Transverse colon (tissue), 4 donors: Measurements from ENCODE around the gene MGMT. TPM values are rescaled to one million over a fixed set of nuclear protein-coding genes. Genes with fewer than 3 reads are reported as not detected.

Experiments
- DNase-seq: peaks from one replicate; pipeline ENCODE4 v3.0.0-alpha.2; 2019
- H3K27ac ChIP-seq, 4 donors: fragments of 200-600 bp; sonication (generic); 2 replicates each; pipeline ENCODE4 v1.5.1; 2016 to 2018; ENCODE audit warnings: inconsistent platforms in 4 of 4
- H3K27me3 ChIP-seq: fragments of 200-600 bp; sonication (generic); 2 replicates; pipeline ENCODE4 v1.5.1; 2017; ENCODE audit warnings: inconsistent platforms
- H3K36me3 ChIP-seq, 4 donors: fragments of 200-600 bp; sonication (generic); 2 replicates each; pipeline ENCODE4 v1.5.1; 2017 to 2019; ENCODE audit warnings: inconsistent platforms in 4 of 4
- H3K4me1 ChIP-seq, 4 donors: fragments of 200-600 bp; sonication (generic); 2 replicates each; pipeline ENCODE4 v1.5.1; 2017 to 2020; ENCODE audit warnings: inconsistent platforms in 4 of 4
- H3K4me3 ChIP-seq, 4 donors: fragments of 200-600 bp; sonication (generic); 1 replicate in 1 of 4; 2 replicates in 3 of 4; pipeline versions ENCODE4 v1.5.1 to v1.6.1; 2017 to 2019; ENCODE audit warnings: inconsistent platforms in 4 of 4
- H3K9me3 ChIP-seq, 2 donors: fragments of 200-600 bp; sonication (generic); 2 replicates each; pipeline ENCODE4 v1.5.1; 2017 to 2019; ENCODE audit warnings: inconsistent platforms in 2 of 2
- EP300 ChIP-seq: sonication (generic); formaldehyde crosslinking; IDR thresholded peaks from one replicate; pipeline ENCODE4 v1.6.1; 2017; ENCODE audit warnings: antibody characterized with exemption, low read depth
- POLR2A ChIP-seq: fragments of 450-650 bp; IDR thresholded peaks from one replicate; pipeline ENCODE4 v1.6.1; 2016; ENCODE audit warnings: antibody characterized with exemption, mild to moderate bottlenecking, moderate library complexity
- POLR2AphosphoS5 ChIP-seq, 3 donors: sonication (generic); formaldehyde crosslinking; IDR thresholded peaks; one replicate each; pipeline ENCODE4 v1.6.1; 2016; ENCODE audit warnings: antibody characterized with exemption in 3 of 3
- WGBS, 2 donors: methylation state at CpG; one replicate each; pipeline ENCODE4 v1.1.5; 2018; ENCODE audit warnings: low coverage in 1 of 2; 5-methylcytosine and 5-hydroxymethylcytosine counted together
- in situ Hi-C, 4 donors: fragments of 200-750 bp; cut with MboI; loops; one replicate each; pipeline versions ENCODE4 v1.15.0 to v1.15.1; 2017; ENCODE audit warnings: low sequenced_read_pairs in 3 of 4, low pct_ligation_motif_present in 1 of 4, low pct_unique_long_range_greater_than_20kb in 1 of 4
- intact Hi-C: fragments of 100-400 bp; cut with DNase I; formaldehyde crosslinking; loops from one replicate; pipeline ENCODE4 v1.15.1; 2023; ENCODE audit warnings: low total_unique reads
- total RNA-seq, 4 donors: library from RNA; depleted of rRNA; stranded (reverse); fragments of >200 nt; gene quantifications; one replicate each; pipeline ENCODE4 v1.1.0, GENCODE V29; 2016
- TF ChIP-seq, protein P1 (sequence below), 5 experiments: fragments of 200-600 bp in 3 of 5; fragments of 450-650 bp in 2 of 5; sonication (generic) in 3 of 5; IDR thresholded peaks; 1 replicate in 2 of 5; 2 replicates in 3 of 5; pipeline ENCODE4 v1.5.1; 2016 to 2017; ENCODE audit warnings: antibody characterized with exemption in 5 of 5, inconsistent platforms in 3 of 5, mild to moderate bottlenecking in 2 of 5, moderate library complexity in 1 of 5

The MGMT gene
- total RNA-seq, 4 donors from 2014 or later = 6.6 to 28.9 (median 14.0) TPM

DNA sequence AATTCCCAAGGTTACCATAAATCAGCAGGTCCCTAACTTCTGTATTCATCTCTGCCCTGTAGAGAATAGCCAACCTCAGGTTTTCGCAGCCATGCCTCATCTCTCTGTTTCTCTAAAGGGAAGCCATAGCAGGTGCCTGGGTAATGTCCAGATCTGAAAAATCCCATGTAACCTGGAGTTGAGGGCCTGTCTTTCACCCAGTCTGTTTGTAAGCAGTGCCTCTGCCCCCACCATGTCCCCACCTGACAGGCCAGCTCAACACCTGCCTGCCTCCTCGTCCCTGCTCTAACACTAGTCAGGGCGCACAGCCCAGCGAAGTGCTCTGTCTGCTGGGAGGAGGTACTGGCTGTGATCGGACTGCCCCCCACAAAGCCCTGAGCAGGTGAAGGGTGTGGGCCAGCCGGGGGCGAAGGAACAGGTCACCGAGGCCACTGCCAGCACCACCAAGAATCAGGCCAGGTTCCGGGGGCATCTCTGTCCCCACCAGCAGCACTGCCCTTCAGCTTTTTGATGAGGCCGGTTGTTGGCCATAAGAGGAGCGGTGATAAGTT, 210.4 kb downstream of the MGMT start:
- TF ChIP-seq POLR2AphosphoS5 (IDR thresholded peaks at IDR 0.05) = no peak
- TF ChIP-seq EP300 = no peak
- TF ChIP-seq, protein P1, sequence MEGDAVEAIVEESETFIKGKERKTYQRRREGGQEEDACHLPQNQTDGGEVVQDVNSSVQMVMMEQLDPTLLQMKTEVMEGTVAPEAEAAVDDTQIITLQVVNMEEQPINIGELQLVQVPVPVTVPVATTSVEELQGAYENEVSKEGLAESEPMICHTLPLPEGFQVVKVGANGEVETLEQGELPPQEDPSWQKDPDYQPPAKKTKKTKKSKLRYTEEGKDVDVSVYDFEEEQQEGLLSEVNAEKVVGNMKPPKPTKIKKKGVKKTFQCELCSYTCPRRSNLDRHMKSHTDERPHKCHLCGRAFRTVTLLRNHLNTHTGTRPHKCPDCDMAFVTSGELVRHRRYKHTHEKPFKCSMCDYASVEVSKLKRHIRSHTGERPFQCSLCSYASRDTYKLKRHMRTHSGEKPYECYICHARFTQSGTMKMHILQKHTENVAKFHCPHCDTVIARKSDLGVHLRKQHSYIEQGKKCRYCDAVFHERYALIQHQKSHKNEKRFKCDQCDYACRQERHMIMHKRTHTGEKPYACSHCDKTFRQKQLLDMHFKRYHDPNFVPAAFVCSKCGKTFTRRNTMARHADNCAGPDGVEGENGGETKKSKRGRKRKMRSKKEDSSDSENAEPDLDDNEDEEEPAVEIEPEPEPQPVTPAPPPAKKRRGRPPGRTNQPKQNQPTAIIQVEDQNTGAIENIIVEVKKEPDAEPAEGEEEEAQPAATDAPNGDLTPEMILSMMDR (IDR thresholded peaks at IDR 0.05) = no peak
- no peak for TF ChIP-seq POLR2A
- WGBS, 2 donors = 98 to 100% methylated on average over 1 to 11 of the region's 11 CpGs
- intact Hi-C loops = no loop called here

DNA sequence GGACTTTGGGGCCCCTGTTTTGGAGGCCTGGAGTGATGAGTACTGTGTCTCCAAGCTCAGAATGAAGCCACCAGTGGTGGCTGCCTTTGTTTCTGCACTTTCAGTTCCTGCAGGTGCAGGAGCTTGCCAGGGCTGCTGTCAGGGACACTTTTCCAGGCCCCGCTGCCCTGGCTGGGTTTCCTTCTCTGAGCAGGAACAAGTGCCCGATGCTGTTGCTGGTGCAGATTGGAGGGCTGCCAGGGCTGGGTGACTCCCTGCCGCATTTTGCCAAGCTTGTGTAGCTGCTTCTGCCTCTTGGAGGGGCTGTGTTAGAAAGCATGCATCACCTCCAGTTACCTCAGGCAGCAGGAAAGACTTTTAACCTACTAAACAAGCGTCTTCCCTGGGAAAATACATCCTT, 211.1 kb downstream of the MGMT start:
- Histone ChIP-seq H3K36me3 (no peaks in the 10 kb centered on the region), H3K27me3 (no peaks in the 10 kb centered on the region), H3K27ac (no peak overlapping the region), H3K9me3 (no peaks in the 10 kb centered on the region), H3K4me3 (no peak overlapping the region), H3K4me1 (no peaks in the 10 kb centered on the region)
- no peak for DNase-seq
- intact Hi-C loops (no loop called here), in situ Hi-C loops (no loop called here)
- 94% methylated on average over 3 of the region's 4 CpGs; no CpG with 5 or more reads in 1 of the 2 donors for WGBS, 2 donors
- no peak for TF ChIP-seq POLR2AphosphoS5 (IDR thresholded peaks at IDR 0.05)
- TF ChIP-seq EP300 = no peak
- no peak for TF ChIP-seq POLR2A
- TF ChIP-seq, protein P1 (IDR thresholded peaks at IDR 0.05) = no peak

More for the DNA sequence above, 210.4 kb downstream of the MGMT start:
- DNase-seq = no peak
- Histone ChIP-seq H3K4me3 (no peak overlapping the region), H3K27ac (no peak overlapping the region), H3K36me3 (no peaks in the 10 kb centered on the region), H3K4me1 (no peaks in the 10 kb centered on the region), H3K27me3 (no peaks in the 10 kb centered on the region), H3K9me3 (no peaks in the 10 kb centered on the region)
- in situ Hi-C loops = no loop called here

DNA sequence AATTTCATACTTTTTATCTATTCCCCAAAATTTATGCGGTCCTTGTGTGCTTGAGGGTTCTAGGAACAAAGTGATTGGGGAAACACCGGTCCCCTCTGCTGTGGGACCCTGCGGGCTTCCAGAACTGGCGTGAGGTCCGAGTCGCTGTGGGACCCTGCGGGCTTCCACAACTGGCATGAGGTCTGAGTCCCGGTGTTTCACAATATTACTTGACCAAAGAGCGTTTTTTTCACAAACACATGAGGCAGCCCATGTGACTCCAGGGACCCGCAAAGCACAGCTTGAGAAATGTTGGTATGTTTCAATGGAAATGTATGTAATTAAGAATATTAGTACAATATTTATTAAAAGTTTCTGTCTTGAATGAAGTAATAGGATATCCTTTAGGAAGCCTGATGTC, 212.2 kb downstream of the MGMT start:
- WGBS, 2 donors = 91 to 99% methylated on average over 10 of the region's 10 CpGs
- Histone ChIP-seq H3K27me3 (no peaks in the 10 kb centered on the region), H3K27ac (no peak overlapping the region), H3K4me1 (no peaks in the 10 kb centered on the region), H3K4me3 (no peak overlapping the region), H3K36me3 (no peaks in the 10 kb centered on the region), H3K9me3 (no peaks in the 10 kb centered on the region)
- TF ChIP-seq, protein P1 (IDR thresholded peaks at IDR 0.05) = no peak
- TF ChIP-seq POLR2A (no peak), EP300 (no peak), POLR2AphosphoS5 (IDR thresholded peaks at IDR 0.05) (no peak)
- intact Hi-C loops = no loop called here
- no peak for DNase-seq
- in situ Hi-C loops = no loop called here

DNA sequence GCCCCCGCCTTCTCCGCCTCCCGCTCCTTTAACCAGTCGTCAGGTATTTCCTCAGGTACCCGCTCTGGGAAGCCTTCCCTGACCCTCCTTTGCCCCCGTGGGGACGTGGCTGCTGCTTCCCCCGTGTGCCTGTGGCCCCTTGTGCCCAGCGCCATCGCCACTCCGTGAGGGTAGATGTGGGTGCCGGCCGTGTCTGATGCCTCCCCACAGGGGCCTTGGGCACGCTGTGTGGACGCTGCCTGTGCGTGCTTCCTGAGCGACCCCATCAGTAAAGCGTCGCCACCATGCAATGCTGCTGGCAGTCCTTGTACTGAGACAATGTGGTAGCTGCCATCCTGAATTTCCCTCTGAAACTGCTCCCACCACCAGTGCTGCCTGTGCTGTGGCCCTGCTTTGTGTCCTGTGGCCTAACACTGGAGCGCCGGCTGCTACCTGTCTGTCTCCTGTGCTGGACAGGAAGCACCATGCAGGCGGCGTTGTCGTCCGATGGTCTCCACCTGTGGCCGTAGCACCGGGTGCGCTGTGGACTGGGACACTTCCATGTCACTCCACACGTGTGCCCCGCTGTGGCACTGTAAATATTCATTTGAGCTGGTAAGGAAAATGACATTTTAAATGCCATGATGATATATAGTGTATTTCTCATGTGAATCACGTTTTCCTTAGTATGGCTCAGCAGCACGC, 213.8 kb downstream of the MGMT start:
- intact Hi-C loops = no loop called here
- 90 to 94% methylated on average over 2 to 32 of the region's 32 CpGs for WGBS, 2 donors
- in situ Hi-C loops = no loop called here
- no peaks in the 10 kb centered on the region for H3K27me3 ChIP-seq
- H3K9me3 ChIP-seq = no peaks in the 10 kb centered on the region
- H3K4me1 ChIP-seq = no peaks in the 10 kb centered on the region
- no peak overlapping the region for H3K27ac ChIP-seq
- DNase-seq = no peak
- H3K36me3 ChIP-seq = no peaks in the 10 kb centered on the region
- no peak overlapping the region for H3K4me3 ChIP-seq
- TF ChIP-seq POLR2AphosphoS5 (IDR thresholded peaks at IDR 0.05) = no peak
- TF ChIP-seq, protein P1 (IDR thresholded peaks at IDR 0.05) = no peak
- no peak for TF ChIP-seq POLR2A
- TF ChIP-seq EP300 = no peak
